ENCODE data around the gene ARHGEF3.

ARHGEF3 gene

DNA sequence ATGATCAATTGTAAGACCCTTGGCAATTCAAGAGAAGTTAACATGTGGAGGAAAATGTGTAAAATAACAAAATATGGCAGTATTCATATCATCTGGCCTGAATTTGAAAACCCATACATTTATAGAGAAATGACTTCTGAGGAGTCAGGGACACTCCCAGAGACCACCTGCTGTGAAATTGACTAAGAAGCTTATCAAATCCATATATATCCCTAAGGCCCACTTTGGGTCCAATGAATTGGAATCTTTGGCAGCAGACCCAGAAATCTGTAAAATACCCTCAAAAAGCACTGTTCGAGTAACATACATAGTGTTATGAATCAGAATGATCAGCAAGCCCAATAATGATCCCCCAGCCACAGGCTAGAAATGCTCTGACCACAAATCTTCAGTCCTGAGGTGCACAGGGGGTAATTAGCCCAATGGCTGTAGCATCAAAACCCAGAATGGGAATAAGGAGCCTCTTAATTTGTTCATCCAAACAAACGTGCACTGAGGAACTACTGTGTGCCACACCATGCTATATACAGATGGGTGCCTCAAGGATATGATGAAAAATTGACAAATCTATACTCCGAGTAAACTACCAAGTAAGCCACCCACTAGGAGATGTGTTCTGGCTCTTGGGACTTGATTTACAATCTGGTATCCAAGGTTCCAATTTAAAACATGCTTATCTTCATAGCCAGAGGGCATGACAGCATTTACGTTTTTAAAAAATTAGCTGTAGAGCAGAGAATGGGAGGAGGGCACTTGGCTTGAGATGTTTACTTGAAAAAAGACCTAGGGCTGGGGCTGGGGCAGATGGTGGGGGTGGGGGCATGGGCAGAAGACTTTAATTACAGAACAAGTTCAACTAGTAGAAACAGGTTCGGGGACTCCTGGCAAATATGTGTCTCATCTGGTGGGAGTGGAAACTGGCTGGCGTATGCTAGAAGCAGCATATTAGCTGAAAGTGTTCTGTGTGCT lies 9.1 kb upstream of the ARHGEF3 start:
- Histone ChIP-seq H4K20me1 (ENCODE audit: insufficient read depth, low read length) (no peaks in the 10 kb centered on the region), H3K9ac (ENCODE audit: low read length) (no peak overlapping the region), H3K4me2 (ENCODE audit: low read length) (no peak overlapping the region), H3K4me1 (ENCODE audit: insufficient read depth, low read length, severe bottlenecking) (no peaks in the 10 kb centered on the region), H3K9me3 (ENCODE audit: low read length) (no peaks in the 10 kb centered on the region), H3K27ac (ENCODE audit: low read depth, low read length, poor library complexity, severe bottlenecking) (no peak overlapping the region), H3K79me2 (ENCODE audit: insufficient read depth, low read length) (no peaks in the 10 kb centered on the region), H3K27me3 (ENCODE audit: insufficient read depth, low read length) (no peaks in the 10 kb centered on the region), H3K36me3 (ENCODE audit: insufficient read depth, low read length) (no peaks in the 10 kb centered on the region), H3K9me2 (ENCODE audit: low read depth, low read length) (no peaks in the 10 kb centered on the region), H3F3A (ENCODE audit: insufficient read depth, low read length) (no peaks in the 10 kb centered on the region), H2AFZ (ENCODE audit: low read length) (no peak overlapping the region), H3K4me3 (ENCODE audit: low read depth, low read length, poor library complexity, severe bottlenecking) (no peak overlapping the region)
- TF ChIP-seq CTCF (IDR thresholded peaks at IDR 0.05; ENCODE audit: low read length) (no peak), EZH2 (IDR thresholded peaks at IDR 0.05; ENCODE audit: borderline replicate concordance, low read length) (no peak)

DNA sequence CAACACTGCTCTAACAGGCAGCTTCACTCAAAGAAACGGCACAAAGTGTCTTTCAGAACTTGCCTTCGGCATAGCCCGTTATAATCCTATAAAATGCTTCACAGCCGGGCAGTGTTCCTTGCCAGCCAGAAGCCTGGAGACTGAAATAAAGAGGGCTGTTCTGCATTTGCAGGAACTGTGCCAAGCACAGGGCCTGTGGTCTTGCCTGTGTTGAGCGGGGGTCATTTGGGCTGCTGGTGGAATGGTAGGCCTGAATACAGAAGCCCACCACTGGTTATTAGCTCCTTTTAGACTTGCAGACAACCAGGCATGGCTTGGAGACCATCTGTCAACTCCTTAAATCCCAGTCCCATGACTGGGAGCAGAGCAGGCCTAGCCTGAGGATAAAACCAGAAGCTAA lies 4.7 kb upstream of the ARHGEF3 start:
- no peak overlapping the region for H3K4me2 ChIP-seq (ENCODE audit: low read length)
- no peak overlapping the region for H2AFZ ChIP-seq (ENCODE audit: low read length)
- H3K27ac ChIP-seq (ENCODE audit: low read depth, low read length, poor library complexity, severe bottlenecking), result no peak overlapping the region
- H3K4me1 ChIP-seq (ENCODE audit: insufficient read depth, low read length, severe bottlenecking), result peaks cover 10% of the 10 kb centered on the region
- no peak overlapping the region for H3K4me3 ChIP-seq (ENCODE audit: low read depth, low read length, poor library complexity, severe bottlenecking)
- H3K9ac ChIP-seq (ENCODE audit: low read length), result no peak overlapping the region
- H3K9me3 ChIP-seq (ENCODE audit: low read length), result no peaks in the 10 kb centered on the region
- H4K20me1 ChIP-seq (ENCODE audit: insufficient read depth, low read length), result no peaks in the 10 kb centered on the region
- H3K27me3 ChIP-seq (ENCODE audit: insufficient read depth, low read length), result no peaks in the 10 kb centered on the region
- H3K9me2 ChIP-seq (ENCODE audit: low read depth, low read length), result no peaks in the 10 kb centered on the region
- H3K79me2 ChIP-seq (ENCODE audit: insufficient read depth, low read length), result no peaks in the 10 kb centered on the region
- H3K36me3 ChIP-seq (ENCODE audit: insufficient read depth, low read length), result no peaks in the 10 kb centered on the region
- TF ChIP-seq EZH2 (IDR thresholded peaks at IDR 0.05; ENCODE audit: borderline replicate concordance, low read length) (no peak), CTCF (IDR thresholded peaks at IDR 0.05; ENCODE audit: low read length) (no peak)
- H3F3A ChIP-seq (ENCODE audit: insufficient read depth, low read length), result no peaks in the 10 kb centered on the region

DNA sequence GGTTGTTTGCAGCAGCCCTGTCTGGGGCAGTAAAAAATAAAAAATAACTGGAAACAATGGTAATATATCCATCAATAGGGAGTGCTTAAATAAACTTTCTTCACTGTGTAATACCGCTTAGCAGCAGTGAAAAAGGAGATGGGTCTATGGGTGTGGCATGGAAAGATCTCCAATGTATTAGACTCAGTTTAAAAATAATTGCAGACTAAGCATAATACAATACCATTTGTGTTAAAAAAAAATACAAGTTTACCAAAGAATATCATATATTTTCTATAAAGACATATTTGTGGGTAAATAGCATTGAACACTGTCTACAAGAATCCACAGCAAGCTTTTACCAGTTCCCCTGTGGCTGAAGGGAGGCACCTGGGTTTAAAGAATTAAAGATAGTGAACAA lies 1.0 kb upstream of the ARHGEF3 start:
- Histone ChIP-seq H3K9ac (ENCODE audit: low read length) (no peak overlapping the region), H3F3A (ENCODE audit: insufficient read depth, low read length) (no peaks in the 10 kb centered on the region), H3K27me3 (ENCODE audit: insufficient read depth, low read length) (no peaks in the 10 kb centered on the region), H2AFZ (ENCODE audit: low read length) (no peak overlapping the region), H3K27ac (ENCODE audit: low read depth, low read length, poor library complexity, severe bottlenecking) (no peak overlapping the region), H3K36me3 (ENCODE audit: insufficient read depth, low read length) (no peaks in the 10 kb centered on the region), H3K9me2 (ENCODE audit: low read depth, low read length) (no peaks in the 10 kb centered on the region), H3K4me1 (ENCODE audit: insufficient read depth, low read length, severe bottlenecking) (peaks cover 28% of the 10 kb centered on the region), H3K4me3 (ENCODE audit: low read depth, low read length, poor library complexity, severe bottlenecking) (peak overlapping the region; percentile 61), H3K9me3 (ENCODE audit: low read length) (no peaks in the 10 kb centered on the region), H3K4me2 (ENCODE audit: low read length) (peak overlapping the region; percentile 76; the same call in 1 of the 2 replicates), H3K79me2 (ENCODE audit: insufficient read depth, low read length) (no peaks in the 10 kb centered on the region), H4K20me1 (ENCODE audit: insufficient read depth, low read length) (no peaks in the 10 kb centered on the region)
- no peak for TF ChIP-seq EZH2 (IDR thresholded peaks at IDR 0.05; ENCODE audit: borderline replicate concordance, low read length)
- TF ChIP-seq CTCF (IDR thresholded peaks at IDR 0.05; ENCODE audit: low read length), result no peak
